ENCODE data around the gene ZNF225. TPM values are rescaled to one million over a fixed set of nuclear protein-coding genes. Genes with fewer than 3 reads are reported as not detected.
"Not testable (repeated sequence)": the region's sequence is repeated elsewhere in the genome, so short reads cannot be mapped to it uniquely, and the experiment has no call there.

Gene ZNF225
- total RNA-seq, 1 donor from 2014 or later, result 1.8 TPM

GRCh38 chr19:44163789-44164188 is 50.6 kb downstream of the ZNF225 start:
- no peak for ATAC-seq

DNA sequence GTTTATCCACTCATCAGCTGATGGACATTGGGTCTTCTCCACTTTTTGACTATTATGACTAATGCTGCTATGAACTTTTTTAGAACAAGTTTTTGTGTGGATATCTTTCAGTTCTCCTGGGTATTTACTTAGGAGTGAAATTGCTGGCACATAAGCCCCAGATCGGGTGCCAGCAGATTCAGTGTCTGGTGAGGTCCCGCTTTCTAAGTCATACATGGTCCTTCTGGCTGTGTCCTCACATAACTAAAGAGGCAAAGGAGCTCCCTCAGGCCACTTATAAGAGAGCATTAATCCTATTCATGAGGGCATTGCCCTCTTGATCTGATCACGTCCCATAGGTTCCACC is 51.1 kb downstream of the ZNF225 start:
- no peak for ATAC-seq

- ATAC-seq, result peak; percentile 100
Observed at GRCh38 chr19:44164673-44165512, 51.7 kb downstream of the ZNF225 start, which contains the start of gene ZNF226. Gene ZNF226 (plus strand): TSS chr19:44165100. CDS start chr19:44170081, 4,981 bp downstream.

- not testable (repeated sequence) for ATAC-seq
Observed at GRCh38 chr19:44170660-44171059, 57.5 kb downstream of the ZNF225 start.

DNA sequence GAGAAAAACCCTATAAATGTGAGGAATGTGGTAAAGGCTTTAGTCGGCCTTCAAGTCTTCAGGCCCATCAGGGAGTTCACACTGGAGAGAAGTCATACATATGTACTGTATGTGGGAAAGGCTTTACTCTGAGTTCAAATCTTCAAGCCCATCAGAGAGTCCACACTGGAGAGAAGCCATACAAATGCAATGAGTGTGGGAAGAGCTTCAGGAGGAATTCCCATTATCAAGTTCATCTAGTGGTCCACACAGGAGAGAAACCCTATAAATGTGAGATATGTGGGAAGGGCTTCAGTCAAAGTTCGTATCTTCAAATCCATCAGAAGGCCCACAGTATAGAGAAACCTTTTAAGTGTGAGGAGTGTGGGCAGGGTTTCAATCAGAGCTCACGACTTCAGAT is 63.4 kb downstream of the ZNF225 start:
- ATAC-seq, result no peak

DNA sequence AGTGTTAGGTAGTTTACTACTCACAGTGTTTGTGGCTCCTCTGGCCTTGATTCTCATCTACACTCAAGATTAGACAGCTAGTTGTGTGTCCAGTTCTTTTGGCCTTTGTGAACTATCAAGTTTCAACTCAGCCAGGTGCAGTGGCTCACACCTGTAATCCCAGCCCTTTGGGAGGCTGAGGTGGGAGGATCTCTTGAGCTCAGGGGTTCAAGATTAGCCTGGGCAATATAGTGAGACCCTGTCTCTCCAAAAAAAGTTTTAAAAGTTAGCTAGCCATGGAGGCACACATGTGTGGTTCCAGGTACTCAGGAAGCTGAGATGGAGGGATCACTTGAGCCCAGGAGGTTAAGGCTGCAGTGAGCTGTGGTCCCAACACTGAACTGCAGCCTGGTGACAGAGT is 67.8 kb downstream of the ZNF225 start:
- no peak for ATAC-seq

GRCh38 chr19:44182145-44182544 is 68.9 kb downstream of the ZNF225 start:
- ATAC-seq, result no peak

Other genes starting within 250 kb of the ZNF225 start
- gene ZNF404, start 229.4 kb upstream of the ZNF225 start, total RNA-seq, result 0.36 TPM
- 6.0 TPM for gene ZNF45, start 178.1 kb upstream of the ZNF225 start, total RNA-seq
- gene ZNF221, start 162.2 kb upstream of the ZNF225 start, total RNA-seq, result 0.88 TPM
- gene ZNF155, start 129.2 kb upstream of the ZNF225 start, total RNA-seq, result 1.8 TPM
- 2.1 TPM for gene ZNF230, start 110.4 kb upstream of the ZNF225 start, total RNA-seq
- gene ZNF222, start 88.0 kb upstream of the ZNF225 start, total RNA-seq, result 1.00 TPM
- 2.2 TPM for gene ZNF223, start 61.4 kb upstream of the ZNF225 start, total RNA-seq
- gene ZNF284, start 41.2 kb upstream of the ZNF225 start, total RNA-seq, result 0.36 TPM
- gene ZNF224, start 19.0 kb upstream of the ZNF225 start, total RNA-seq, result 6.2 TPM
- 3.0 TPM for gene ZNF234, start 28.2 kb downstream of the ZNF225 start, total RNA-seq
- 12.4 TPM for gene ZNF226, start 51.7 kb downstream of the ZNF225 start, total RNA-seq
- 6.1 TPM for gene ZNF227, start 99.1 kb downstream of the ZNF225 start, total RNA-seq
- gene ZNF233, start 146.5 kb downstream of the ZNF225 start, total RNA-seq, result not detected
- gene ZNF235, start 191.6 kb downstream of the ZNF225 start, total RNA-seq, result 2.5 TPM
- 2.2 TPM for gene ZNF112, start 243.3 kb downstream of the ZNF225 start, total RNA-seq